Activated T-cell treated with anti-CD3 and anti-CD28 coated beads, Interleukin-2, amount 50 U/mL, for 4 hours (primary cell): ENCODE results near the gene ETF1. TPM values are rescaled to one million over a fixed set of nuclear protein-coding genes. Genes with fewer than 3 reads are reported as not detected.

ENCODE experiments used
- ATAC-seq, 2 donors: fragments of 200-7000 bp; cut with Tn5 transposase; one replicate each; pipeline ENCODE4 v1.10.0; 2021
- DNase-seq: peaks from one replicate; pipeline ENCODE4 v3.0.0-alpha.2; 2020
- H3K27me3 Mint-ChIP-seq: one replicate; pipeline ENCODE4 v1.8.0; 2021; ENCODE audit warnings: low read depth, mixed read lengths
- H3K36me3 Mint-ChIP-seq: one replicate; pipeline ENCODE4 v1.8.0; 2022; ENCODE audit warnings: mixed read lengths; ENCODE audit not compliant: insufficient read depth
- H3K4me1 Mint-ChIP-seq: one replicate; pipeline ENCODE4 v1.8.0; 2021; ENCODE audit warnings: low read depth, mixed read lengths
- H3K4me3 Mint-ChIP-seq: one replicate; pipeline ENCODE4 v1.8.0; 2021; ENCODE audit warnings: mild to moderate bottlenecking, moderate library complexity, mixed read lengths
- H3K9me3 Mint-ChIP-seq: one replicate; pipeline ENCODE4 v1.8.0; 2021; ENCODE audit warnings: mixed read lengths
- total RNA-seq, 3 donors: library from RNA; stranded (reverse); gene quantifications; one replicate each; pipeline ENCODE4 v1.2.1, GENCODE V29; 2021

The ETF1 gene
- total RNA-seq, 3 donors from 2014 or later: 261 to 279 (median 270) TPM

DNA sequence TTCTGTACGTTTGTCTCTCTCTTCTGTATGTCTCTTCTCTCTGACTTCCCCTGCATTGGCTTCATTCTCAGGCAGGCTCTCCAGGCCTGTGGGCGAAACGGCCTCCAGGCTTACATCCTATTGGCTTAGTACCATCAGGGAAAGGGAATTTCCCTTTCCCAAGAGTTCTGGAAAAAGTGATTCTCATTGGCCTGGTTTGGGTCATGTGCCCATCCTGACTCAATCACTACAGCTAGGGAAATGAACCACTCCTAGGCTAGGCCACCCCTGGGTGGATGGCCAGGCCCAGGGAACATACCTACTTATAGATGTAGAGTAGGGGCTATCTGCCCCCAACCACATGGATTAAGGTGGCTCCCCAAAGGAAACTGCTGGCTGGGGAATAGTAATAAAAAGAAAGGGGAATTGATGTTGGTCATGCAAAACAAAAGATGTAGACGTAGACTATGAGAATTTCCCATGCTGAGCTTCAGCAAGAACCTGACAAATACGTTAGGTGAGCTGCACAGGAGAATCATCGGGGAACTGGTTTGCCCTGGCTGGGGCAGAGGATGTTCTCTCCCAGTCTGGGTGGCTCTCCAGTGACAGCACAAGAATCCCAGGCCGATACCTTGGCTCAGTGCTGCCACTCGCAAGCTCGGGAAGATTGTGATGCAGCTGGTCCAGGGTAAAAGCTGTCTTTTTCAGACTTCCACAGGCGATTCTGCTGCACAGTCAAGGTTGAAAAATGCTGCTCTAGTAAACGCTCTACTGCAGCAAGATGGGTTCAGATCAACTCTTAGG, 81.5 kb downstream of the ETF1 start:
- no peaks in the 10 kb centered on the region for H3K9me3 Mint-ChIP-seq
- H3K4me3 Mint-ChIP-seq: no peak overlapping the region
- no peak for ATAC-seq
- peaks cover under 1% of the 10 kb centered on the region for H3K36me3 Mint-ChIP-seq
- H3K27me3 Mint-ChIP-seq: no peaks in the 10 kb centered on the region
- peaks cover 41% of the 10 kb centered on the region for H3K4me1 Mint-ChIP-seq
- no peak for DNase-seq

DNA sequence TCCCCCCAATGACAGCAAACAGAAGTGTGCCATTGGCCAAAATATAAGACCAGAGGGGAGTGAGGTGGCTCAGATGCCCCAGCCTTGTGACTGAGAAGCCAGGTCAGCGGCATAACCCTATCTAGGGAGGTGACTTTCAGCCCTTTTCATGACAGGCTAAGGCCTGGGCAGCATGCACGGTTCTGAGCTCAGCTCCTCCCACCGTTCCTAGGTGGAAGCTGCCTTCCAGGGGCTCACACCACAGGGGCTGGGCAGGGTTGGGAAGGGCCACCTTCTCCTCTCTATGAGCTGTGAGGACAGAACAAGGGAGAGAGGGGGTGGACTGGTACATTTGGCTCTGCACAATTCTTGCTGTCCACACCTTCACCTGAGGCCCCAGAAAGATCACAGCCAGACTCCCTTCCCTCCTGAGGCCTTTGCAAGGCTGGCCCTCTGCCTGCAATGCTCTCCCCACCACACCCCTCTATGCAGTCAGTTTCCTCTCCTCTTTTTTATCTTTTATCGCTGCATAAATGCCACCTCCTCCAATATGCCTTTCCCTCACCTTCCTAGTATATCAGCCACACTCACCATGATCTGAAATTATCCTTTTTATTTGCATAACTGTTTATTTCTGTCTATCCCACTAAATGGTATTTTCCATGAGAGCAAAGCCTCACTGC, 82.9 kb downstream of the ETF1 start:
- no peaks in the 10 kb centered on the region for H3K36me3 Mint-ChIP-seq
- peaks cover 39% of the 10 kb centered on the region for H3K4me1 Mint-ChIP-seq
- no peak for DNase-seq
- H3K4me3 Mint-ChIP-seq: no peak overlapping the region
- no peaks in the 10 kb centered on the region for H3K9me3 Mint-ChIP-seq
- no peak for ATAC-seq
- no peaks in the 10 kb centered on the region for H3K27me3 Mint-ChIP-seq

DNA sequence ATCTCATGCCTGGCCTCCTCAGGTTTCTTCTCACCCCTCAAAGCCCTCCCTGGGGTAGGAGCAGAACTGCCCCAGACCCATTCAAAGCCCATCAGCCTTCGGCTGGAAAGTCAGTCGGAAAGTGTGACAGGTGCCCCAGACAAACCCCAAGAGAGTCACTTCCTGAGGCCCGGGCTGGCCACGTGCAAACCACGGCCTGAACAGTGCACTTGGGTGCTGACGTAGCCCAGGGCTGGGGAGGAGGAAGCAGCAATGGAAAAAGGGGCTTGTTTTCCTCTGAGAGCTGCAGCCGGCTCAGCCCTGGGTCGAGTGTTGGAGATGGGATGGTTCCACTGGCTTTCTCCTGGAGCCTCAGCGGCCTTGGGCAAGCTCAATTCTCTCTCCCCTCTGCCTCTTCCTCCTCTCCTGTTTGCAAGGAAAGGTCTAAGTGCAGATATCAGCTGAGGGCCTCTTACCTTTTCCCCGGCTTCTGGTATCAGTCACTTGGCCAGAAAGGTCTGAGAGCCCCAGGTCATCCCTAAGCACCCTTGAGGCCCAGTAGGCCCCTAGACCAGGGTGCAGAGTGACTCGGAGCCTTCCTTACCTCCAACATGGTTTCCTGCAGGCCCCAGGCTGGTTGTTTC, 83.6 kb downstream of the ETF1 start:
- DNase-seq: peak; percentile 86
- Mint-ChIP-seq H3K4me3 (peak overlapping the region; percentile 68), H3K36me3 (no peaks in the 10 kb centered on the region), H3K27me3 (no peaks in the 10 kb centered on the region), H3K4me1 (peaks cover 39% of the 10 kb centered on the region), H3K9me3 (no peaks in the 10 kb centered on the region)
- ATAC-seq: peak; percentile 65 to 72

DNA sequence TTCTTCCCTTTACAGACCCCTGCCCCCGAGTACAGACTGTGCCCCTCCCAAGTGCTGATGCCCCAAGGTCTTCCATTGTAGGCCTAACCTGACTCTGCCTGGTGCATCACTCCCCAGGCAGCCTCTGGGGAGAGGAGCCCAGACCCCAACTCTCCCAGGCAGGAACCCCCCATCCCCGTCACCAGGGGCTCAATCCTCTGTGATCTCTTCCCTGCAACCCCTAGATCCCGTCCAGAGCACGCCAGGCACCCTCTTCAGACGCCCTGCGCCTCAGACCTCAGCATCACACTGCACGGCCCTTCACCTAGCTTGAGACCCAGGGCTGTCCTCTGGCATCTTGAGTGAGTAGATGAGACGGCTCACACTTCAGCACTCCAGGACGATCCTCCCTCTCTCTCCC, 84.2 kb downstream of the ETF1 start:
- no peaks in the 10 kb centered on the region for H3K27me3 Mint-ChIP-seq
- H3K4me1 Mint-ChIP-seq: peaks cover 39% of the 10 kb centered on the region
- peak; percentile 13 to 19 for ATAC-seq
- no peak for DNase-seq
- H3K4me3 Mint-ChIP-seq: peak overlapping the region; percentile 68
- H3K36me3 Mint-ChIP-seq: no peaks in the 10 kb centered on the region
- no peaks in the 10 kb centered on the region for H3K9me3 Mint-ChIP-seq

DNA sequence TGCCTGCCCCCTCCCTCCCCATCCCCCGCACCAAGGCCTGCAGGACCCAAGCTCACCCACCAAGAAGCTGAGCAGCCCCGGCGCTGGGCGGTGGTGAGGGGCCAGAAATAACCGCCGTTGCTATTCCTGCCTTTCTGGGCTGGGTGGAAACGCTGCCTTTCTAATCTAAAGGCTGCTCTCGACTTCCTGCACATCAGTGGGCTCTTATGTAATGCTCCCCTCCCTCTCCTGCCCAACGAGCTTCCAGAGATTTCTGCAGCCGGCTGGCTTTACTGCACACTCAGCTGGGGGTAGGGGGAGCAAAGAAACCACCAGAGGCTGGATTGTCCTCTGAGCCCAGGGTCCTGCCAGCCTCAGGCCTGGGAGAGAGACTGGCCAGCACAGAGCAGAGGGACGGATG, 84.7 kb downstream of the ETF1 start:
- no peak overlapping the region for H3K4me3 Mint-ChIP-seq
- H3K27me3 Mint-ChIP-seq: no peaks in the 10 kb centered on the region
- no peaks in the 10 kb centered on the region for H3K9me3 Mint-ChIP-seq
- H3K4me1 Mint-ChIP-seq: peaks cover 39% of the 10 kb centered on the region
- H3K36me3 Mint-ChIP-seq: no peaks in the 10 kb centered on the region
- ATAC-seq (no peak), DNase-seq (no peak)

DNA sequence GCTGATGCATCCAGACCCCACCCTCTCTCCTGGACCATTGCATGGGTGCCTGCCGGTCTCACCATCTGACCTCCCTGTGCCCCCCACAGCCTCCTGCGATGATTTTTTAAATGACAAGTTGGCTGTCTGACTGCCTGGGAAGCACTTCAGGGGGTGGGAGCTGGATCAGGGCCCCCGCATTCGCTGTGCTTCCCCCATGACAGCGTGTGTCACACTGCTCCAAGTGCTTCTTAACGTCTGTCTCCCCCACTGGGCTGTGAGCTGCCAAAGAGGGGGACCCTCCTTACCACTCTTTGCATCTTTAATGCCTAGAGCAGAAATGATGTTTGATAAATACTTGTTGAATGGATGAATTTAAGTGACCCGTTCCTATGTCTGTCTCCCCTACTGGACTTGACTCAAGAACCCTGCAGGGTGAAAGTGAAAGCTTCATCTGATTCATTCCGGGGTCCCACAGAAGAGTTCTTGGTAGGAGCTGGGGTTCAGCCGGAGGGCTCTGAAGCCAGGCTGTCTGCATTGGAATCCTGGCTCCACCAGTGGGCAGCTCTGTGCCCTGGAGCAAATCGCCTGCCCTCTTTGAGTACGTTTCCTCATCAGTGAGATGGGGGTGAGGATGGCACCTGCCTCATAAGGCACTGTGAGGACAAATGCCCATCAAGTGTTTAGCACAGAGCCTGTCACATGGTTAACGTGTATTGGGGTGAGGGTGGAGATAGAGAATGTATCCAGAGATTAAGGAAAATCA, 85.3 kb downstream of the ETF1 start:
- Mint-ChIP-seq H3K9me3 (no peaks in the 10 kb centered on the region), H3K27me3 (no peaks in the 10 kb centered on the region), H3K36me3 (no peaks in the 10 kb centered on the region), H3K4me3 (no peak overlapping the region), H3K4me1 (peaks cover 39% of the 10 kb centered on the region)
- no peak for ATAC-seq
- DNase-seq: no peak

Other genes starting within 250 kb of the ETF1 start
- gene CDC25C, start 211.4 kb downstream of the ETF1 start, total RNA-seq: 1 to 10 TPM in 2 of 3 donors, under 1 TPM in 1; 0.69 to 1.3 (median 1.2) TPM
- gene FAM53C, start 205.0 kb downstream of the ETF1 start, total RNA-seq: 10 to 100 TPM; 22.2 to 25.6 (median 25.4) TPM
- 10 to 100 TPM; 33.6 to 35.6 (median 34.4) TPM for gene KDM3B, start 190.6 kb downstream of the ETF1 start, total RNA-seq
- 1 to 10 TPM; 1.3 to 1.8 (median 1.7) TPM for gene REEP2, start 104.2 kb downstream of the ETF1 start, total RNA-seq
- gene EGR1, start 77.8 kb downstream of the ETF1 start, total RNA-seq: 10 to 100 TPM; 18.9 to 26.4 (median 20.0) TPM
- gene HSPA9, start 32.2 kb upstream of the ETF1 start, total RNA-seq: 100 to 1,000 TPM; 701 to 707 (median 707) TPM
- 10 to 100 TPM; 27.0 to 40.3 (median 32.2) TPM for gene CTNNA1, start 210.2 kb upstream of the ETF1 start, total RNA-seq